Hematopoietic multipotent progenitor cell (in vitro differentiated cells): ENCODE results near the gene C1orf21. TPM values are rescaled to one million over a fixed set of nuclear protein-coding genes. Genes with fewer than 3 reads are reported as not detected.
A peak's percentile ranks its signal among the peaks of the same experiment; 100 is the strongest.
"Not testable (repeated sequence)": the region's sequence is repeated elsewhere in the genome, so short reads cannot be mapped to it uniquely, and the experiment has no call there.

Source experiments
- DNase-seq, 3 donors: peaks; one replicate each; pipeline ENCODE4 v3.0.0-alpha.2; 2011 to 2015; ENCODE audit warnings: low read depth in 2 of 3, low spot score in 2 of 3
- total RNA-seq: library from RNA; depleted of rRNA; stranded (reverse); fragments of >200 nt; gene quantifications from one replicate; pipeline ENCODE4 v1.2.3, GENCODE V29; 2012

The C1orf21 gene
- 7.0 TPM for total RNA-seq

GRCh38 chr1:184386312-184387068 is at the start of gene C1orf21:
Gene C1orf21, plus strand, starts transcription at chr1:184387029. Its CDS starts 90,481 bp downstream, at chr1:184477510.
- peak in 2 of 3 donors; percentile 88 to 91 for DNase-seq

GRCh38 chr1:184337865-184338264 is 49.0 kb upstream of the C1orf21 start:
- not testable (repeated sequence) for DNase-seq

GRCh38 chr1:184340984-184341383 is 45.8 kb upstream of the C1orf21 start:
- DNase-seq: no peak

DNA sequence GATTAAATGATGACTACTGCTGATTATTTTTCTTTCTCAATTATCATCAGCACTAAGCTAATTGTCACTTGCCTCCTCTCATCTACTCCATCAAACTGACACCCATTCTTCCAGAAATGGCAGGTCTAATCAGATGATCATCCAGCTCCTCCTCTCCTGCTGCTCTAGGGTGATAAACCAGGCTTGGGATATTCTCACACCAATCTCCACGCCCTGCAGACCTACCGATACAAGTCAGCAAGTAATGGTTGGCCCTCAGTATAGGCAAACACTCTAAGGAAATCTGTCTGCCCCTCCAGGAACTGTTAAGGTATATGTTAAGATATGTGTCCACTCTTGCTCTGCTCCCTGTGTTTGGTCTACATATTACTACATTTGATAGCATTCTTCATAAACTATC is 36.3 kb upstream of the C1orf21 start:
- no peak for DNase-seq

- DNase-seq: no peak
Observed at GRCh38 chr1:184351416-184351975, 35.3 kb upstream of the C1orf21 start.

DNA sequence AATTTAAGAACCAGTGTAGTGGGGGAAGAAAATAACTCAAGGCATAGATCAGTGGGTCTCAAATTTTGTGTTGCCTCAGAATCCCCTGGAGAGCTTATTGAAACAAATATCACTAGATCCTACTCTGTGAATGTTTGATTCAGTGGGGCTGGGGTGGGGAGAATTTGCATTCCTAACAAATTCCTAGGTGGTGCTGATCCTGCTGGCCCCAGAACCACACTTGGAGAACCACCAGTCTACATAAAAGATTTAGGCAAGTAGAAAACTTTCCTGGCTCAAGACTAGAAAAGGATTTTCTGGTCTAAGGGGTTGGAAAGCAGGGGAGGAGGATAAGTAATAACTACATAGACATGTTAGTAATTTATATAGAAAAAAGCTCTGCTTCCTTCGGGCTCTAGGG is 34.1 kb upstream of the C1orf21 start:
- no peak for DNase-seq

GRCh38 chr1:184354719-184355118 is 32.1 kb upstream of the C1orf21 start:
- no peak for DNase-seq

- no peak for DNase-seq
Observed at GRCh38 chr1:184356891-184357290, 29.9 kb upstream of the C1orf21 start.

- DNase-seq: no peak
Observed at GRCh38 chr1:184358256-184358655, 28.6 kb upstream of the C1orf21 start.

DNA sequence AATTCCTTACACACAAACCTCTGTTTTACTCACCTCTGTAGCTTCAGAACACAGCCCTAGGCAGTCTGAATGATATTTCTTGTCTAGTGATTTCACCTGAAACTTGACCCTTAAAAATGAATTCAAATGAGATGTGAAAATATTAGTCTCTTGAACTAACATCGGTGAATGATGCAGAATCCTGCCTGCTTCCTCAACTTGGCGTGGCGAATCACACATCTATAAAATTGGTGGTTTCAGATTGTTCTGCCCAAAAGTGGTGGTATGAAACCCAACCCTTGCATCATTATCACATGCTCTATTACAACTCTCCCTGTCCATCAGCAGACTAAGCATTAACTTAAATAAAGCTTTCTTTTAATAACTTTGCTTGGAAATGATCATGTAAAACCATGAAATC is 26.9 kb upstream of the C1orf21 start:
- no peak for DNase-seq

DNA sequence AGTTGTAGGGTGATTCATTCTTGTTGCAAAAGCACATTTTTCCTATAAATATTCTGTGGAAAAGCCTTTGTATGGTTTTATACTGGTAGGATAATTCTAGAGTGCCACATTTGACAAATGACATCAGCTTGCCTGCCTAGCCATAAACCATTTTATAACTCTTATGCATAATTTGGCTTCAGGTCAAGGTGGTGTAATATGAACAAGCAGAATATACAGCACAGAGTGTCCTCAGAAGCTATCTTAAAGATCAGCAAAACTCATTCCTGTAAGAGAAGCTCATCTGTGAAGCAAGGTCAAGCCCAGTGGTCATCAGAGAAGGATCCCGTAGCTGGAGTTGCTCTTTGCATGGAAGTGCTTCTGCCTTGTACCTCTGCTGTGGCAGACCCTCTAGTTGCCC is 24.0 kb upstream of the C1orf21 start:
- no peak for DNase-seq

- no peak for DNase-seq
Observed at GRCh38 chr1:184365699-184366098, 21.1 kb upstream of the C1orf21 start.

GRCh38 chr1:184366997-184367396 is 19.8 kb upstream of the C1orf21 start:
- no peak for DNase-seq

- DNase-seq: no peak
Observed at GRCh38 chr1:184367427-184368038, 19.3 kb upstream of the C1orf21 start.

- no peak for DNase-seq
Observed at GRCh38 chr1:184368354-184368753, 18.5 kb upstream of the C1orf21 start.

DNA sequence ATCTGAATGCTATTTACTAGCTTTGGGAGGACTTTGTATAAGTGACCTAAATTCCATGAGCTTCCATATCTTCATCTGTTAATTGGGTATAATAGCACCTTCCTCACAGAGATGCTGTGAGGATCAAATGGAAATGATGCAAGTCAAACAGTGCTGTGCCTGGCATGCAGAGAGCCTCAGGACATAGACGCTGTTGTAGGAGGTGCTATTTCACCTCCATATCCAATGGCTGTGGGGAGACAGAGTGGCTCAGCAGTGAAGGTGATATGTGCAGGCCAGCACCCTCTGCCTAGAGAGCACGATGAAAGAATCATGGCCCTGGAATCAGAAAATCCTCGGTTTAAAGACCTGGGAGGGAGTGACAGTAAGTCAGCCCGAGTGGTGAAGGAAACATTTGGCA is 16.0 kb upstream of the C1orf21 start:
- no peak for DNase-seq

DNA sequence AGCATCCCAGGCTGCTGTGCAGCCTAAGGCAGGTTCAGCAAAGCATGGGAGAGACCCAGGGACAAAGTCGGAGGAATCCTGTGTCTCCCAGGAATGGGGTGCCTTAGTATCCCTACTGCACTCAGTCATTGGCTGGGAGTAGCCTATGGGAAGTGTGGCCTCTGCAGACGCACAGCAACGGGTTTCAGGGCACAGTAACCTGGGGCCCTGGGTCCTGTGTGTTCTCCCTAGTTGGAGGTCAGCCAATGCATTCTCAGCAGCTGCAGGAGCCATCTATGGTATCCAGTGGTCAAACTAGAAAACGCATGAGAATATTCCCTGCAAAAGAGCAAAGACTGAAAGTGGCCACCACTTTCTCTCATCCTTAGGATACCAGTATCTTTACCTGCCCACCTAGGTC is 13.7 kb upstream of the C1orf21 start:
- DNase-seq: no peak

GRCh38 chr1:184376369-184376768 is 10.5 kb upstream of the C1orf21 start:
- no peak for DNase-seq

DNA sequence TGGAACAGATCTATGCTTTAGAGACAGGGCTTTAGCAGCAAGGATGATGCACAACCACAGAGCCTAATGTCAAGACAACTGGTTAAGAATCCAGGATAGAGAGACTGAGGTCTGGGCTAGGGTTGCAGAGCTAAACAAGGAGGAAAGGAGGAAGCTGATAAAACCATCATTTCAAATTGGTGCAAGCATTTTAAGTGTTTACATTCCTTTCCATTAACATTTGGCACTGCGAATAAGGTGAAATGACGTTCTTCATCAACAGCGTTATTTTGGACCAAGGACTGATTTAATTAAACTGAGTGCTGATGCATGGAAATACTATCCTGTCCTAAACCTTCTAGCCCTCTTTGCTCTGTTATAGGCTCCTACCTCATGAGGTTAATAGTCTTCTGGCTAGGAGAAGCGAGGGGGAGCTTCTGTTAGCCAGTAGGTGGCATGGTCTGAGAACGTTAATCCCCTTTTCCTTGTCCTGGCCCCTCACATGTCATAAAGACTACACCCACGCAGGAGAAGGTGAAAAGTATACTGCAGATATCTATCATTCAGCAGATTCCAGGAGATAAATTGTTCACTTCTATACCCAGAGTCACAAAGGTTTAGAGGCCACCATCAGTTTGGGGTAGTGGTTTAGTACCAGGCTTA is 7.6 kb upstream of the C1orf21 start:
- peak in 2 of 3 donors; percentile 24 to 25 for DNase-seq

- peak in 1 of 3 donors; percentile 54 for DNase-seq
Observed at GRCh38 chr1:184380468-184380867, 6.4 kb upstream of the C1orf21 start.

GRCh38 chr1:184383772-184384323 is 3.0 kb upstream of the C1orf21 start:
- DNase-seq: no peak
